ENCODE results near the gene TMBIM6.

TMBIM6 gene

GRCh38 chr12:49794811-49795653 is 53.7 kb downstream of the TMBIM6 start:
- DNase-seq (ENCODE audit: low read depth), result no peak
- H3K4me3 ChIP-seq (ENCODE audit: low read length), result no peak overlapping the region
- TF ChIP-seq CTCF (IDR thresholded peaks at IDR 0.05; ENCODE audit: insufficient read depth, low read depth, low read length, missing control alignments), result no peak

- TF ChIP-seq CTCF (IDR thresholded peaks at IDR 0.05; ENCODE audit: insufficient read depth, low read depth, low read length, missing control alignments), result no peak
- no peak for DNase-seq (ENCODE audit: low read depth)
These were observed 54.3 kb downstream of the TMBIM6 start for GRCh38 chr12:49795654-49796105.

GRCh38 chr12:49796155-49796554 is 54.8 kb downstream of the TMBIM6 start:
- no peak for DNase-seq (ENCODE audit: low read depth)
- TF ChIP-seq CTCF (IDR thresholded peaks at IDR 0.05; ENCODE audit: insufficient read depth, low read depth, low read length, missing control alignments), result no peak
- H3K4me3 ChIP-seq (ENCODE audit: low read length), result no peak overlapping the region

More at GRCh38 chr12:49795654-49796105, 54.3 kb downstream of the TMBIM6 start:
- H3K4me3 ChIP-seq (ENCODE audit: low read length), result no peak overlapping the region

- DNase-seq (ENCODE audit: low read depth), result no peak
- H3K4me3 ChIP-seq (ENCODE audit: low read length), result no peak overlapping the region
- TF ChIP-seq CTCF (IDR thresholded peaks at IDR 0.05; ENCODE audit: insufficient read depth, low read depth, low read length, missing control alignments), result no peak
These were observed 55.5 kb downstream of the TMBIM6 start for GRCh38 chr12:49796606-49797448.

- no peak for TF ChIP-seq CTCF (IDR thresholded peaks at IDR 0.05; ENCODE audit: insufficient read depth, low read depth, low read length, missing control alignments)
- no peak overlapping the region for H3K4me3 ChIP-seq (ENCODE audit: low read length)
- DNase-seq (ENCODE audit: low read depth), result no peak
These were observed 56.1 kb downstream of the TMBIM6 start for GRCh38 chr12:49797449-49797776.

- no peak overlapping the region for H3K4me3 ChIP-seq (ENCODE audit: low read length)
- DNase-seq (ENCODE audit: low read depth), result no peak
- TF ChIP-seq CTCF (IDR thresholded peaks at IDR 0.05; ENCODE audit: insufficient read depth, low read depth, low read length, missing control alignments), result no peak
These were observed 56.9 kb downstream of the TMBIM6 start for GRCh38 chr12:49798248-49798647.
